ENCODE measurements around the gene SESN3.
"Not testable (repeated sequence)": the region's sequence is repeated elsewhere in the genome, so short reads cannot be mapped to it uniquely, and the experiment has no call there.

SESN3 gene

DNA sequence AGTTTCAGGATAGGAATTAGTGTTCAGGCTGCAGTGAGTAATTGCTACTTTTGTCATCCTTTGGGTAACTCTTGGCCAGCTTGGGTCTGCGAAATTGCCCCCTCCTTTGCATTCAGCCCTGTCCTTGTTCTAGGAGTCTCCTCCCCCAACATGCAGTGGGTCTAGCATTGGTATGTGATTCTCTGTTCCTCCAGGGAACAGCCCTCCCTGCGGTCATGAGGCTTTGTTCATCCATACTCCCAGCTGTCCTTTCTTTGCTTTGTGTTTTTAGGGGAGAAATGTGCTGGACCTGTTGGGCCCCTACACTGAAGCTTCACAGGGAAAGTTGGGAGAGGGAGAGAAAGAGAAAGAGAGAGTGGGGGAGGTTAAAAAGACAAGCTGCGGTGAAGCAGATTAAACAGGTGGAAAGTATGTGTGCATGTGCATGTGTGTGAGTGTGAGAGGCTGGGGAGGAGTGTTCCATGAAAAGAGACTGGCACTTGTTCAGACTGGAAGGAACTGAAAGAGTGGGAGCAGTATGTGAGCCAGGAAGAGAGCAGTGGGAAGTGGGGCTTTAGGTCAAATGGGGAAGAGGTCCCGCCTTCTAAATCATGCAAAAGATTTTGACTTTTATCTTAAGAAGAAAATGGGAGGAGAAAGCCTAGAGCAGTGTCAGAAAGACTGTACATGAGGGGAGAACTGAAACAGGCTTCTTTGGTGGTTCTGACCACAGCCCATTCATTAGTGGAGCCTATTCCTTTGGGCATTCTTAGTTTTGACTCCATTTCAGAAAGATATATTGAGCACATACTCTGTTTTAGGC, 17.9 kb upstream of the SESN3 start:
- no peak for DNase-seq

DNA sequence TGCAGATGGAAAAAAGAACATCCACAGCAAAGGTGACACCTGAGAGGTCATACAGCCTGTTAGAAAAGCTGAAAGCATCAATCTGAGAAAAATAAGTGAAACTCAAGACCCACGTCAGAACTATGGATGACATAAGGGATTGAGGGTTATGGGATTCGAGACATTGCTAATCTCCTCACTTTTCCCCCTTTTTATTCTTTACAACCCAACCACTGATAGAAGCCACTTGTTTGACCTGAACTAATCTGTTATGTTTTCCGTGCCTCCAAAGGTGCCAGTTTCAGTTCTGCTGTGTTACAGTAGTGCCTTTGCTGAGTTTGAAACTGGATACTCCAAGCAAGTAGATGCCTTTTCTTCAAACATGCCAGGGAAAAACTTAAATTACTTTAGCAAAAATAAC, 16.9 kb upstream of the SESN3 start:
- no peak for DNase-seq

GRCh38 chr11:95247127-95247684, 16.2 kb upstream of the SESN3 start:
- no peak for DNase-seq

- DNase-seq, result no peak
Observed at GRCh38 chr11:95245581-95245980, 14.6 kb upstream of the SESN3 start.

DNA sequence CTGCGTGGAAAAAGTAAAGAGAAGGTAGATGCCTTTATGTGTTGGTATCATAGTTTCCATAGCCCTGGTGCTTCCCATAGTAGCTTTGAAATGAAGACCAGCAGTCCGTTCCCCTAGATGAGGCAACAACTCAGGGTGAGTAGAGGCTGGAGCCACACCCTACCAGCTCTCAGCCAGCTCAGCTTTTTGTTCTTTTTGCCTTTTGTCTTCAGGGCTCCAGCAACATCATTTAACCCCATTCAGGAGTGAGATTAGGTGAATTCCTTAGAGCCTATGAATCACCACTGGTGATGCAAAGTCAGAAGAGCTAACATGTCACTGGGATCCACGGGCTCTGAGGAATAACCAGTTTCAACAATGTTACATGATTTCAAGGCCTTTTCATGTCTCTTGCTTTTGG, 14.0 kb upstream of the SESN3 start:
- DNase-seq, result peak; percentile 16

DNA sequence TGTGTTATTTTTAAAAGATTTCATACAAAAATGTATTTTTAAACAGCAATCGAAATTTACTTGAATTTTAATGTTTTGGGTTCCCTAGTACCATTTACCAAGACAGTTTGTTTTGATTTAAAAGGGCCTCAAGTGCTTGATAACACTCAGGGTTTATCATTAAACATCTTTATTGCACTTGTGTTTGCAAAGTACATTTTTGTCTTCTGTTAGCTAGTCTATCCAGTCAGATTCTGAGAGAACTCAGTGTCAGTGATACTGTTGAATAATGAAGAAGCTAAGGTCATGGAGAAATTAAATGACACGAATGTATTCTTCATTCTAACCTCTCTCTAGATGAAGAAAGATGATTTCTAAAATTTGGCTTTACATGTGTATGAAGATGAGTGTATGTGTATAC, 12.7 kb upstream of the SESN3 start:
- no peak for DNase-seq

GRCh38 chr11:95242845-95243605, 12.0 kb upstream of the SESN3 start:
- no peak for DNase-seq

- no peak for DNase-seq
Observed at GRCh38 chr11:95242091-95242844, 11.3 kb upstream of the SESN3 start.

- peak; percentile 14 for DNase-seq
Observed at GRCh38 chr11:95241681-95242081, 10.7 kb upstream of the SESN3 start.

GRCh38 chr11:95239871-95240649, 9.1 kb upstream of the SESN3 start:
- no peak for DNase-seq

DNA sequence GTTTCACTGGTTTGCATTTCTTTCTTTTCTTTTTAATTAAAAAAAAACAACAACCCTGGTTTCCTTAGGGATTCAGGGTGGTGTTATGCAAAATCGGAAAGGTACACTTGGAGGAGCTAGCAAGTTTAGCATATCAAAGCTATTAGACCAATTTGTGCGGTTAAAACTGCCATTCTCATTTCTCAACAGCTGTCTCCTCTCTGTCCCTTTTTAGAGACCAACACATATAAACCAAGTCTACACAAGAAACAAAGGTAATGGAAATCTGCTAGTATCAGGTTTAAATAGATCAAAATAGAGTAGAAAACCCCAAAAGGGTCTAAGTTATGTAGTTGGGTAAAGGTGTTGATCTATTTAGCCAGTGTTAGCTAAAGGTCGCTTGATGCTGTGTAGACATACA, 1.7 kb upstream of the SESN3 start:
- DNase-seq, result no peak

GRCh38 chr11:95231881-95232605, 1.0 kb upstream of the SESN3 start:
- peak; percentile 23 for DNase-seq

DNA sequence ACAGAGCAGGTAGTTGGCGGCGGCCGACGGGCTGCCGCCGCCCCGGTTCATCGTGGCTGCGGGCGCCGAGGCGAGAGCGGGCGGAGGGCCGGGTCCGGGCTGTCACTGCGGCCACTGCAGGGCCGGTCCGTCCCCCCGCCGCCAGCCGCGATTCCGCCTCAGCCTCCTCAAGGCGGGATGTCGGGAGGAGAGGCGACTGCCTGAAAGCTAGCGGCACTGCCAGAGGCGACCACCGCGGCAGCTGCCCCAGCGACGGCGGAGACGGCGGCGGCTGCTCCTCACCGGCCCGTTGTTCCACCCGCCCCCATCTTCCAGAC, 234 bp downstream of the SESN3 start:
- DNase-seq, result no peak

- DNase-seq, result peak; percentile 12
Observed at GRCh38 chr11:95229993-95230809, 801 bp downstream of the SESN3 start.

DNA sequence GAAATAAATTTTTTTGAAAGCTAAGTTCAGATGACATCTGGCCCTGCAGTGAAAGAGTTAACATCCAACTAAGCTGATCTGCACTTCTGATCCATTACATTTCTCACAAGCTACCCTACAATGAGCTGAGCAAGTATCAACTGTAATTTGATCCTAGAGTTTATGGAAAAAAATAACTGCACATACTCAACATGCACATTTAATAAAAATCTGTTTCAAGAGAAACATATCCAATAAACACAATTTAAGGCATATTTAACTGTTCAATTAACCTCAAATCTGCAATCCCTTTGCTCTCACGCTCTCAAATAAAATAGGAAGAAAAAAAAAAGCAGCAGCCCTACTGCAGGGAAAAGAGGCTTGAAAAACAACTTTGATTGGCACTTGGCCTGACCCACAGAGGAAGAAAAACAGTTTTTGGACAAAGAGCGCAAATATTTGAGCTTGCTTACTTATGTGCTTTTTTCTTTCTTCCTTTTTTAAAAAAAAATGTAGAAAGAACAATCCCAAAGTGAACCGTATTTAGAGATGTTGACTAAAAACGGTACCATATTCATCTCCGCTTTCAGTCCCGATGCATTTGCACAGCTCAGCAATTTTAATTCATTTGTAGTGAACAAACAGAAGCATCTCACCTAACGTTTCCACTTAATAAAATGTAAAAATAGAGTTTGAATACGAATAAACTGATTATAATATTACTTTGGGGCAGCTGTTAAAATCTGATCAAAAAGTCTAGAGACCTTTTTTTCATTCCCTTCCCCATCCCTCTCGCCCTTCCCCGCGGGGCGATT, 1.6 kb downstream of the SESN3 start:
- DNase-seq, result no peak

DNA sequence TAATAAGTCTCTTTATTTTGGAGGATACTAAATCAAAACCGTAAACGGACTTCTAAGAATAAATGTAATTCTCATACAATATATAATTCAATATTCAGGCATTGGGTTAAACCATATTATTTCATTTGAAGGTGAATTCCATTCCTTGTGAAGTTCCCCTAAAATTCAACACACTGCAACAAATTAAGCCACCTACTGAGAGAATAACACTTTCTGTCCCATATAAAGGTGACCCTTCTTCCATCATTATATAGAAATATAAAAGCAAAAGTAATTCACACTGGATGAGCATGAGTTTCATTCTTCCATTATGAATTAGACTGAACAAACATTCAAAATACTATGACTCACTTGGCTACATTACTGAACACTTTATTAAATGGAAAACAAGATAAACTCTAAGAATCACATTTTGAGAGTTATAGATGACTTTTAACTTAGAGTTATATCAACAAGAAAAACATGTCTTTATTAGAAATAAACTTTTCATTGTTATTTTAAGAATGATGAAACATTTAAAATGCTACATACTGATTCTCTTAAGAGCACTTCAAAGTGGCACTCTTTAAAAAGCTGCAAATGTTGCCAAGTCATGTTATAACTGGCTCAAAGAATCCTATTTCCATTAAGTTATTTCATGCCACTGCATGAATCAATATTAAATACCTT, 2.8 kb downstream of the SESN3 start:
- DNase-seq, result peak; percentile 19

DNA sequence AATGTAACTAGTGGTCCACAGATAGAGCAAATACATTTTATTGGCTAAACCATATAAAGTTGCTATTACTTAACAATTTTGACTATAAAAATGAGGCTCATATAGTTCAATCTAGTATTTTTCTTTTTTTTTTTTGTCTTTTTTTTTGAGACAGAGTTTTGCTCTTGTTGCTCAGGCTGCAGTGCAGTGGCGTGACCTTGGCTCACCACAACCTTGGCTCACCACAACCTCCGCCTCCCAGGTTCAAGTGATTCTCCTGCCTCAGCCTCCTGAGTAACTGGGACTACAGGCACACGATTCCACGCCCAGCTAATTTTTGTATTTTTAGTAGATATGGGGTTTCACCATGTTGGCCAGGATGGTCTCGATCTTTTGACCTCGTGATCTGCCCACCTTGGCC, 3.9 kb downstream of the SESN3 start:
- DNase-seq, result not testable (repeated sequence)

DNA sequence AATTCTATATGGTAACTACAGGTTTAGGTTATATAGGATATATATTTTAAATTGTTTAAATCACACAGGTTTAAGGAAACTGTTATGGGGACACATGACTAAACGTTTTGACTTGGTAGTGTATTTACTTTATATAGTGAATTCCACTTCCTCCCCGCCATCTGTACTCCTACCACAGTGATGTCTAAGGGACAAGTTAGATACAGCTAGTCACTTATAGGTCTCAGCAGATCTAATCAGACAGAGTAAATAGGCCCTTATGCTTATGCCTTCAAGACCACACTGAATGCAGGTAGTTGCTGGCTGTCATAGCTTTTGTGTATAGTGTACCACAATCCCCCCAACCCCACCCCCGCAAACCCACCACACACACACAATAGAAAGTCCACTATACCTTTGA, 8.2 kb downstream of the SESN3 start:
- DNase-seq, result no peak

- no peak for DNase-seq
Observed at GRCh38 chr11:95219599-95219998, 11.4 kb downstream of the SESN3 start.

GRCh38 chr11:95218149-95218548, 12.9 kb downstream of the SESN3 start:
- no peak for DNase-seq

Measured in HCEC 1CT (cell line).